ENCODE results near the gene KAZN.

DNA sequence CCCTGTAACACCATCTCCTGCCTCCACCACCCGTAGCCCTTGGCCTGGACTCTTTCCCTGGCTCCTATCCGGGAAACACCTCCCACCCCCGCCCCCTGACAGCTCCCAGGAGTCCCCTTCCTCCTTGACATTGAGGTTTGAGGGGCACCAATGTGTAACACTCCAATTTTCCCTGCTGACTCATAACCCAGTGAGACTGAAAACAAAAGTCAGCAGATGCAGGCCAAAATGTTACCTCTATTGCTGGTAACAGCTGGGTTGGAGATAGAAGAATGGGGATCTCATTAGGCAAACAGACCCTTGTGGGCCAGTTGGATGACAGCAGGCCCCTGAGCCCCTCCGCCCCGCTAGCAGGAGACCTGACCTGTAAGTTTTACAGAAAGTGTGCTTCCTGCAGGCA, 237.2 kb downstream of the KAZN start:
- TF ChIP-seq, protein P1, sequence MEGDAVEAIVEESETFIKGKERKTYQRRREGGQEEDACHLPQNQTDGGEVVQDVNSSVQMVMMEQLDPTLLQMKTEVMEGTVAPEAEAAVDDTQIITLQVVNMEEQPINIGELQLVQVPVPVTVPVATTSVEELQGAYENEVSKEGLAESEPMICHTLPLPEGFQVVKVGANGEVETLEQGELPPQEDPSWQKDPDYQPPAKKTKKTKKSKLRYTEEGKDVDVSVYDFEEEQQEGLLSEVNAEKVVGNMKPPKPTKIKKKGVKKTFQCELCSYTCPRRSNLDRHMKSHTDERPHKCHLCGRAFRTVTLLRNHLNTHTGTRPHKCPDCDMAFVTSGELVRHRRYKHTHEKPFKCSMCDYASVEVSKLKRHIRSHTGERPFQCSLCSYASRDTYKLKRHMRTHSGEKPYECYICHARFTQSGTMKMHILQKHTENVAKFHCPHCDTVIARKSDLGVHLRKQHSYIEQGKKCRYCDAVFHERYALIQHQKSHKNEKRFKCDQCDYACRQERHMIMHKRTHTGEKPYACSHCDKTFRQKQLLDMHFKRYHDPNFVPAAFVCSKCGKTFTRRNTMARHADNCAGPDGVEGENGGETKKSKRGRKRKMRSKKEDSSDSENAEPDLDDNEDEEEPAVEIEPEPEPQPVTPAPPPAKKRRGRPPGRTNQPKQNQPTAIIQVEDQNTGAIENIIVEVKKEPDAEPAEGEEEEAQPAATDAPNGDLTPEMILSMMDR (IDR thresholded peaks at IDR 0.05 in 8 of 11, conservative IDR thresholded peaks at IDR 0.05 in 3 of 11), result no peak
- TF ChIP-seq POLR2A (IDR thresholded peaks at IDR 0.05), result no peak
- no peak for TF ChIP-seq POLR2AphosphoS5 (IDR thresholded peaks at IDR 0.05)
